ENCODE measurements around the gene INSL4.

DNA sequence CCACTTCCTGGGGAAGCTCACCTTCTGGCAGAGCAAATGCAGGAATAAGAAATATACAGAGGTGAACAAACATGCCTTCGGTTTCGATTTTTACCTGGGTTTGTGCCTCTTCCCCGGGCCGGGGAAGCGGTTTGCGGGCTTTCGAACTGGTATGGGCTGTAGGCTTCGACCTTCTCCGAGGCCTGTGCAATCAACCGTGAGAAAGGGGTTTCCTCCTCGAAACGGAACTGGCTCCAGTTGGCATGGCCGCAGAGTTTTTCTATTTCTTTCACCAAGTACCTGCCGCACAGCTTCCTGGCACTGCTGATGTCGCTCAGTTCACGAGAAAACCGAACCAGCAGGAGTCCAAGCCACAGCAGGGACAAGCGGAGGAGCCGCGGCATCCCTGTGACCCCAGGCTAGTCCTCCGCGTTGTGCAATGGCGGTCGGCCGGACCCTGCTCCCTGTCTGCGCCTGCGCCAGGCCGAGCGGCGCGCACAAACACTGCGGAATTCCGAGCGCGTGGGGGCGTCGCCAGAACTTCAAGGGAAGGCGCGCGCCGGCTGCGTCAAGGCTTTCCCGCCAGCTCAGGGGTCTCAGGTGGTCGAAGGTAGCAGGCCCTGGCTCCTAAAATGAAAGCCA, 45.9 kb upstream of the INSL4 start, which contains the start of gene INSL6:
- no peak for TF ChIP-seq POLR2A (IDR thresholded peaks at IDR 0.05; ENCODE audit: low read length)
- no peak for TF ChIP-seq GATA1 (IDR thresholded peaks at IDR 0.05; ENCODE audit: low read depth, low read length)

Data from erythroblast (primary cell).